Glutamatergic neuron (in vitro differentiated cells): ENCODE results near the gene SGPP1. TPM values are rescaled to one million over a fixed set of nuclear protein-coding genes. Genes with fewer than 3 reads are reported as not detected.

ENCODE experiments used
- DNase-seq: peaks from one replicate; pipeline ENCODE4 v3.0.0; 2022
- H3K27ac Mint-ChIP-seq: one replicate; pipeline ENCODE4 v1.8.0; 2020; ENCODE audit warnings: mild to moderate bottlenecking, mixed read lengths, inconsistent platforms; ENCODE audit not compliant: unreplicated experiment
- H3K27me3 Mint-ChIP-seq: one replicate; pipeline ENCODE4 v1.8.0; 2020; ENCODE audit warnings: mild to moderate bottlenecking, moderate library complexity, mixed read lengths, inconsistent platforms; ENCODE audit not compliant: unreplicated experiment
- H3K36me3 Mint-ChIP-seq: one replicate; pipeline ENCODE4 v1.8.0; 2020; ENCODE audit warnings: mild to moderate bottlenecking, mixed read lengths, inconsistent platforms; ENCODE audit not compliant: unreplicated experiment
- H3K4me1 Mint-ChIP-seq: one replicate; pipeline ENCODE4 v1.8.0; 2020; ENCODE audit warnings: mild to moderate bottlenecking, low read depth, mixed read lengths, inconsistent platforms; ENCODE audit not compliant: unreplicated experiment
- H3K4me3 Mint-ChIP-seq: one replicate; pipeline ENCODE4 v1.8.0; 2020; ENCODE audit warnings: mild to moderate bottlenecking, mixed read lengths, inconsistent platforms; ENCODE audit not compliant: unreplicated experiment
- H3K9me3 Mint-ChIP-seq: one replicate; pipeline ENCODE4 v1.8.0; 2020; ENCODE audit warnings: mild to moderate bottlenecking, moderate library complexity, mixed read lengths, inconsistent platforms; ENCODE audit not compliant: unreplicated experiment
- CTCF ChIP-seq: fragments of 200-600 bp; sonication (generic); IDR thresholded peaks from one replicate; pipeline ENCODE4 v1.5.0; 2021; ENCODE audit not compliant: partially characterized antibody, unreplicated experiment
- total RNA-seq: library from RNA; stranded (reverse); fragmentation: NEBNext Ultra II Directional; extraction: Animal tissue kit (Norgen Biotek cat#: 25700); gene quantifications from one replicate; pipeline ENCODE4 v1.2.1, GENCODE V29; 2021; ENCODE audit not compliant: unreplicated experiment

The SGPP1 gene
- total RNA-seq, 1 donor from 2014 or later: 4.3 TPM

- Mint-ChIP-seq H3K9me3 (peaks cover 7% of the 10 kb centered on the region), H3K36me3 (no peaks in the 10 kb centered on the region), H3K27me3 (peaks cover 9% of the 10 kb centered on the region), H3K27ac (peak overlapping the region; percentile 96), H3K4me3 (peak overlapping the region; percentile 100), H3K4me1 (peaks cover 13% of the 10 kb centered on the region)
- DNase-seq: peak; percentile 58
- no peak for TF ChIP-seq CTCF
Measured at GRCh38 chr14:63727231-63727735, 582 bp downstream of the SGPP1 start.

- Mint-ChIP-seq H3K36me3 (no peaks in the 10 kb centered on the region), H3K9me3 (peaks cover 7% of the 10 kb centered on the region), H3K4me3 (peak overlapping the region; percentile 100), H3K27ac (no peak overlapping the region), H3K27me3 (peaks cover 9% of the 10 kb centered on the region), H3K4me1 (peaks cover 13% of the 10 kb centered on the region)
- no peak for TF ChIP-seq CTCF
- DNase-seq: no peak
Measured at GRCh38 chr14:63726499-63726898, 1.4 kb downstream of the SGPP1 start.

- Mint-ChIP-seq H3K9me3 (peaks cover 7% of the 10 kb centered on the region), H3K4me1 (peaks cover 13% of the 10 kb centered on the region), H3K36me3 (no peaks in the 10 kb centered on the region), H3K27ac (no peak overlapping the region), H3K4me3 (peak overlapping the region; percentile 100), H3K27me3 (peaks cover 9% of the 10 kb centered on the region)
- no peak for TF ChIP-seq CTCF
- no peak for DNase-seq
Measured at GRCh38 chr14:63725786-63726460, 1.9 kb downstream of the SGPP1 start.

- Mint-ChIP-seq H3K27me3 (peaks cover 2% of the 10 kb centered on the region), H3K4me3 (no peak overlapping the region), H3K4me1 (no peaks in the 10 kb centered on the region), H3K9me3 (peaks cover 2% of the 10 kb centered on the region), H3K36me3 (peaks cover 13% of the 10 kb centered on the region), H3K27ac (no peak overlapping the region)
- DNase-seq: no peak
- TF ChIP-seq CTCF: no peak
Measured at GRCh38 chr14:63717702-63718101, 10.2 kb downstream of the SGPP1 start.

GRCh38 chr14:63715360-63715759 is 12.5 kb downstream of the SGPP1 start:
- H3K27ac Mint-ChIP-seq: no peak overlapping the region
- TF ChIP-seq CTCF: no peak
- peaks cover 2% of the 10 kb centered on the region for H3K27me3 Mint-ChIP-seq
- DNase-seq: no peak
- H3K4me3 Mint-ChIP-seq: no peak overlapping the region
- peaks cover 2% of the 10 kb centered on the region for H3K9me3 Mint-ChIP-seq
- H3K4me1 Mint-ChIP-seq: no peaks in the 10 kb centered on the region
- H3K36me3 Mint-ChIP-seq: peaks cover 13% of the 10 kb centered on the region
